Measurements from ENCODE around the gene ANP32E.

GRCh38 chr1:150225546-150225945, 10.4 kb downstream of the ANP32E start:
- TF ChIP-seq, protein P1, sequence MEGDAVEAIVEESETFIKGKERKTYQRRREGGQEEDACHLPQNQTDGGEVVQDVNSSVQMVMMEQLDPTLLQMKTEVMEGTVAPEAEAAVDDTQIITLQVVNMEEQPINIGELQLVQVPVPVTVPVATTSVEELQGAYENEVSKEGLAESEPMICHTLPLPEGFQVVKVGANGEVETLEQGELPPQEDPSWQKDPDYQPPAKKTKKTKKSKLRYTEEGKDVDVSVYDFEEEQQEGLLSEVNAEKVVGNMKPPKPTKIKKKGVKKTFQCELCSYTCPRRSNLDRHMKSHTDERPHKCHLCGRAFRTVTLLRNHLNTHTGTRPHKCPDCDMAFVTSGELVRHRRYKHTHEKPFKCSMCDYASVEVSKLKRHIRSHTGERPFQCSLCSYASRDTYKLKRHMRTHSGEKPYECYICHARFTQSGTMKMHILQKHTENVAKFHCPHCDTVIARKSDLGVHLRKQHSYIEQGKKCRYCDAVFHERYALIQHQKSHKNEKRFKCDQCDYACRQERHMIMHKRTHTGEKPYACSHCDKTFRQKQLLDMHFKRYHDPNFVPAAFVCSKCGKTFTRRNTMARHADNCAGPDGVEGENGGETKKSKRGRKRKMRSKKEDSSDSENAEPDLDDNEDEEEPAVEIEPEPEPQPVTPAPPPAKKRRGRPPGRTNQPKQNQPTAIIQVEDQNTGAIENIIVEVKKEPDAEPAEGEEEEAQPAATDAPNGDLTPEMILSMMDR (IDR thresholded peaks at IDR 0.05): no peak
- no peak for TF ChIP-seq POLR2A (IDR thresholded peaks at IDR 0.05)
